H1 (cell line): Measurements from ENCODE around the gene SWT1. TPM values are rescaled to one million over a fixed set of nuclear protein-coding genes. Genes with fewer than 3 reads are reported as not detected.

Experiments
- CTCF ChIA-PET: fragments of 300-600 bp; sonication (Branson Sonifier 250); formaldehyde crosslinking; loops from one replicate; lab custom pipeline; 2021; ENCODE audit not compliant: partially characterized antibody; lab: Charles Lee
- POLR2A ChIA-PET: fragments of 300-600 bp; sonication (Branson Sonifier 250); formaldehyde crosslinking; loops from one replicate; lab custom pipeline; 2021; ENCODE audit warnings: inconsistent platforms; ENCODE audit not compliant: partially characterized antibody; lab: Charles Lee
- DNase-seq, 2 experiments: peaks; one replicate each; pipeline versions ENCODE4 v3.0.0 to v3.0.0-alpha.2; 2010 to 2022; ENCODE audit warnings: low spot score in 2 of 2, low read depth in 1 of 2, mixed read lengths in 1 of 2
- FAIRE-seq: peaks from 2 replicates; lab custom pipeline; 2011; peaks lifted over from hg19 to GRCh38; lab: Jason Lieb, UNC
- H2AFZ ChIP-seq: 2 replicates; pipeline ENCODE4 v1.8.1; 2012; ENCODE audit warnings: low read length, inconsistent platforms
- H2AK5ac ChIP-seq: 2 replicates; pipeline ENCODE4 v1.6.1; 2013; ENCODE audit warnings: low read depth, low read length
- H2BK120ac ChIP-seq: replicated peaks from 2 replicates; pipeline ENCODE3; 2013; ENCODE audit warnings: low read depth, low read length, inconsistent platforms
- H2BK12ac ChIP-seq: 2 replicates; pipeline ENCODE4 v1.6.1; 2013; ENCODE audit warnings: low read depth, low read length
- H2BK15ac ChIP-seq: 2 replicates; pipeline ENCODE4 v1.6.1; 2013; ENCODE audit warnings: low read length
- H2BK20ac ChIP-seq: 2 replicates; pipeline ENCODE4 v1.6.1; 2013; ENCODE audit warnings: low read length
- H2BK5ac ChIP-seq: 2 replicates; pipeline ENCODE4 v1.6.1; 2013; ENCODE audit warnings: low read depth, low read length
- H3K14ac ChIP-seq: 2 replicates; pipeline ENCODE4 v1.6.1; 2013; ENCODE audit warnings: inconsistent platforms; ENCODE audit not compliant: insufficient read length
- H3K18ac ChIP-seq: 2 replicates; pipeline ENCODE4 v1.6.1; 2013; ENCODE audit warnings: low read length; ENCODE audit errors: extremely low read depth
- H3K23ac ChIP-seq: 2 replicates; pipeline ENCODE4 v1.6.1; 2013; ENCODE audit warnings: inconsistent platforms; ENCODE audit not compliant: insufficient read length
- H3K23me2 ChIP-seq: 2 replicates; pipeline ENCODE4 v1.6.1; 2013; ENCODE audit warnings: low read depth, low read length
- H3K27ac ChIP-seq: 2 replicates; pipeline ENCODE4 v1.6.1; 2011; ENCODE audit warnings: low read depth, low read length, inconsistent platforms
- H3K27me3 ChIP-seq, 4 experiments: replicated peaks in 1 of 4; 1 replicate in 1 of 4; 2 replicates in 3 of 4; pipeline versions ENCODE4 v1.6.1 to v1.8.1; 2011 to 2013; ENCODE audit warnings: low read length in 3 of 4, mild to moderate bottlenecking in 3 of 4, inconsistent platforms in 2 of 4, mixed read lengths in 2 of 4, moderate library complexity in 1 of 4; ENCODE audit not compliant: control insufficient read depth in 3 of 4, insufficient read depth in 3 of 4; ENCODE audit errors: extremely low read depth in 1 of 4
- H3K36me3 ChIP-seq, 4 experiments: 2 replicates each; pipeline versions ENCODE4 v1.6.1 to v1.8.1; 2011 to 2013; ENCODE audit warnings: mild to moderate bottlenecking in 4 of 4, low read length in 3 of 4, moderate library complexity in 2 of 4, control low read depth in 1 of 4, inconsistent platforms in 1 of 4; ENCODE audit not compliant: insufficient read depth in 4 of 4, control insufficient read depth in 2 of 4
- H3K4ac ChIP-seq: replicated peaks from 2 replicates; pipeline ENCODE3; 2013; ENCODE audit warnings: low read length, low read depth, mixed read lengths, inconsistent platforms; ENCODE audit not compliant: insufficient read length
- H3K4me1 ChIP-seq, 4 experiments: replicated peaks in 1 of 4; 1 replicate in 1 of 4; 2 replicates in 3 of 4; pipeline versions ENCODE4 v1.6.1 to v1.8.1; 2011 to 2013; ENCODE audit warnings: low read length in 3 of 4, inconsistent platforms in 2 of 4, mixed read lengths in 1 of 4; ENCODE audit not compliant: insufficient read depth in 4 of 4, control insufficient read depth in 3 of 4
- H3K4me2 ChIP-seq, 2 experiments: 2 replicates each; pipeline versions ENCODE4 v1.6.1 to v1.8.1; 2011 to 2013; ENCODE audit warnings: low read depth in 2 of 2, low read length in 2 of 2, control low read depth in 1 of 2, inconsistent platforms in 1 of 2, mild to moderate bottlenecking in 1 of 2; ENCODE audit not compliant: insufficient read depth in 1 of 2
- H3K4me3 ChIP-seq, 4 experiments: fragments of 200-600, 300-600 bp in 1 of 4; sonication (generic), shearing (Covaris generic), sonication (Bioruptor Twin) in 1 of 4; 2 replicates each; pipeline versions ENCODE4 v1.5.1 to v1.8.1; 2011 to 2016; ENCODE audit warnings: low read length in 4 of 4, low read depth in 3 of 4, control low read depth in 2 of 4, inconsistent platforms in 2 of 4, mild to moderate bottlenecking in 2 of 4, mixed read lengths in 1 of 4, moderate library complexity in 1 of 4; ENCODE audit not compliant: insufficient read depth in 2 of 4; ENCODE audit errors: extremely low read depth in 1 of 4
- H3K56ac ChIP-seq: replicated peaks from 2 replicates; pipeline ENCODE3; 2013; ENCODE audit warnings: low read depth, mild to moderate bottlenecking, mixed read lengths, low read length, inconsistent platforms; ENCODE audit not compliant: insufficient read length
- H3K79me1 ChIP-seq: 2 replicates; pipeline ENCODE4 v1.6.1; 2013; ENCODE audit warnings: low read depth, low read length, control low read depth
- H3K79me2 ChIP-seq, 2 experiments: 2 replicates each; pipeline versions ENCODE4 v1.6.1 to v1.8.1; 2012 to 2013; ENCODE audit warnings: low read length in 2 of 2, mild to moderate bottlenecking in 2 of 2, inconsistent platforms in 1 of 2; ENCODE audit not compliant: insufficient read depth in 2 of 2, control insufficient read depth in 1 of 2
- H3K9ac ChIP-seq, 4 experiments: replicated peaks in 1 of 4; 1 replicate in 1 of 4; 2 replicates in 3 of 4; pipeline versions ENCODE4 v1.6.1 to v1.8.1; 2011 to 2013; ENCODE audit warnings: low read depth in 3 of 4, low read length in 3 of 4, control low read depth in 2 of 4, mild to moderate bottlenecking in 2 of 4, moderate library complexity in 2 of 4, inconsistent platforms in 1 of 4; ENCODE audit errors: extremely low read depth in 1 of 4
- H3K9me3 ChIP-seq, 2 experiments: 2 replicates each; pipeline versions ENCODE4 v1.6.1 to v1.8.1; 2012 to 2013; ENCODE audit warnings: mild to moderate bottlenecking in 2 of 2, moderate library complexity in 2 of 2, control low read depth in 1 of 2, inconsistent platforms in 1 of 2, low read depth in 1 of 2, low read length in 1 of 2, mixed read lengths in 1 of 2; ENCODE audit not compliant: insufficient read depth in 2 of 2
- H4K20me1 ChIP-seq, 2 experiments: replicated peaks in 1 of 2; 2 replicates each; pipeline versions ENCODE3 to v1.8.1; 2011 to 2013; ENCODE audit warnings: inconsistent platforms in 2 of 2, low read length in 2 of 2, mild to moderate bottlenecking in 1 of 2; ENCODE audit not compliant: insufficient read depth in 2 of 2, control insufficient read depth in 1 of 2
- H4K5ac ChIP-seq: 2 replicates; pipeline ENCODE4 v1.6.1; 2013; ENCODE audit warnings: low read length, low read depth, mixed read lengths, inconsistent platforms; ENCODE audit not compliant: insufficient read length
- H4K8ac ChIP-seq: 2 replicates; pipeline ENCODE4 v1.8.0; 2013; ENCODE audit warnings: mild to moderate bottlenecking, moderate library complexity, low read length, inconsistent platforms; ENCODE audit not compliant: insufficient read depth; ENCODE audit errors: extremely low read depth
- H4K91ac ChIP-seq: replicated peaks from 2 replicates; pipeline ENCODE3; 2013; ENCODE audit warnings: low read length, mixed read lengths, inconsistent platforms; ENCODE audit not compliant: insufficient read length
- ZNF274 ChIP-seq: IDR thresholded peaks from 2 replicates; pipeline ENCODE4 v1.7.0; 2012; ENCODE audit warnings: low read length, borderline replicate concordance; ENCODE audit errors: extremely low read depth
- WGBS, 2 experiments: shearing (Covaris generic) in 1 of 2; methylation state at CpG; one replicate each; pipeline versions ENCODE4 v1.1.6 to v1.1.7; 2013 to 2015; ENCODE audit warnings: low lambda C conversion rate in 2 of 2, mixed read lengths in 2 of 2, inconsistent platforms in 1 of 2, low coverage in 1 of 2, missing lambda C conversion rate in 1 of 2; ENCODE audit not compliant: insufficient replicate concordance in 2 of 2, insufficient coverage in 1 of 2, insufficient read length in 1 of 2; ENCODE audit errors: extremely low coverage in 1 of 2, missing lambda C conversion rate in 1 of 2; 5-methylcytosine and 5-hydroxymethylcytosine counted together
- polyA plus RNA-seq, 7 experiments: library from polyadenylated mRNA; depleted of rRNA in 3 of 7; stranded (reverse) in 5 of 7; unstranded in 2 of 7; fragments of >200 nt in 5 of 7; fragments of 200-250 nt in 2 of 7; gene quantifications; 1 replicate in 5 of 7; 2 replicates in 1 of 7; 4 replicates in 1 of 7; pipeline versions ENCODE4 v1.2.1 to v1.2.3, GENCODE V29; 2011 to 2013; ENCODE audit warnings: missing spikeins in 2 of 7, mixed read lengths in 2 of 7
- total RNA-seq: library from RNA; stranded (reverse); fragmentation: NEBNext Ultra II Directional; extraction: Animal tissue kit (Norgen Biotek cat#: 25700); gene quantifications from 2 replicates; pipeline ENCODE4 v1.2.1, GENCODE V29; 2021

Gene SWT1
- total and polyA plus RNA-seq, 2 of the 8 experiments (the other 6 are each of a cell fraction or from before 2014, with no cell fraction given), result 1.4 to 6.2 TPM

DNA sequence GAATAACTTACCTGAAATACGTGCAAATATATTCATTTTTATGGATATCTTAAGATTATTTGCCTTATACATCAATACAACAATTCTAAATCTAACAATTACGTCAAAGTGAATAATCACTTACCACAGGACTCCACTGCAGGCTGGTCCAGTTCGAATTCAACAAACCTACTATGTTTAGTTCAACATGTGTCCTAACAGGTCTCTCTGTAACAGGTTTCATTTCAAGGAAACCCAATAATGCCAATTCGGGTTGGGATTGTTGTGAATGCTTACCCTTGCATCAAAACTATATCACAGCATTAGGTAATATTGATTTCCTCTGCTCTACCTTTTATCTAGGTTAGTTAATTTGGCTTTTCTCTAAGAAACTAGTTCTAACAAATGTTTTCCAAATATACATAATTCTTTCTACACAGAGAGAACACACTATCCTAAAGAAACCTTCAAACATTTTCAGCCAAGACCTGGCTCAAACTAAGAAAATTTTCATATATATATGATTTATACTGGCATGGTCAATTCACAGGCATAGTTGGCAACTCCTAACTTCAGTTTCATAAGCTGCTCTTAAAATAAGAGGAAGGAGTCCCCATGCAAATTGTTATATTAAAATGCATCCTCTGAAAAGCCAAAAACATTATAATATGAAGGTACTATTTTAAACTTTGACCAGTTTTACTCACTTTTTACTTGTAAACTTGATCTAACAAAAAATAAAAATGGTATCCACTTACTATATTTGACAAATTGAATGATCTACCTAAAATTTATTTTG, 155.6 kb downstream of the SWT1 start:
- no peak overlapping the region for H2BK15ac ChIP-seq
- no peak overlapping the region for H3K23ac ChIP-seq
- H3K14ac ChIP-seq, result no peak overlapping the region
- no peak overlapping the region for H2BK120ac ChIP-seq
- no peak overlapping the region for H2BK5ac ChIP-seq
- ChIA-PET POLR2A (interaction anchor here (0.6 kb wide), 1 partner anchor 1009 kb away, joined by 3 read pairs; no protein-coding TSS in a partner anchor), CTCF (interaction anchor here (1.6 to 2.0 kb wide), 3 partner anchors 246 to 283 kb away, joined by 3 to 7 read pairs (median 4); no protein-coding TSS in a partner anchor)
- DNase-seq (no peak), FAIRE-seq (no peak)
- no peak overlapping the region for H2AK5ac ChIP-seq
- no peaks in the 10 kb centered on the region for H3K79me1 ChIP-seq
- H4K5ac ChIP-seq, result no peak overlapping the region
- no peak overlapping the region for H3K18ac ChIP-seq
- H3K27me3 ChIP-seq, result no peaks in the 10 kb centered on the region
- no peak for TF ChIP-seq ZNF274
- H4K91ac ChIP-seq, result no peak overlapping the region
- H3K4me2 ChIP-seq, result peak overlapping the region in 1 of 2 experiments; percentile 39; a peak in 1 of 4 replicates
- H3K9me3 ChIP-seq, result no peaks in the 10 kb centered on the region
- H3K9ac ChIP-seq, result no peak overlapping the region
- H2BK20ac ChIP-seq, result no peak overlapping the region
- H4K8ac ChIP-seq, result no peak overlapping the region
- peaks cover 42 to 87% of the 10 kb centered on the region in 2 experiments for H3K79me2 ChIP-seq
- no peak overlapping the region for H2BK12ac ChIP-seq
- H3K4me1 ChIP-seq, result peaks cover 0 to 4% (median under 1%) of the 10 kb centered on the region in 4 experiments; a peak in 2 of 7 replicates
- H3K4me3 ChIP-seq, result peak overlapping the region in 2 of 4 experiments; percentile 1 to 97; a peak in 2 of 8 replicates
- no peak overlapping the region for H3K56ac ChIP-seq
- no peak overlapping the region for H2AFZ ChIP-seq
- H3K23me2 ChIP-seq, result peaks cover 9% of the 10 kb centered on the region
- H4K20me1 ChIP-seq, result peaks cover 14 to 20% of the 10 kb centered on the region in 2 experiments
- peaks cover 3 to 38% (median 26%) of the 10 kb centered on the region in 4 experiments; a peak in 7 of 8 replicates for H3K36me3 ChIP-seq
- no peak overlapping the region for H3K27ac ChIP-seq
- WGBS, 2 experiments, result 72% methylated on average over 4 of the region's 4 CpGs; no CpG with 5 or more reads in 1 of the 2 experiments
- no peak overlapping the region for H3K4ac ChIP-seq
